OCI-LY3 (cell line): ENCODE data around the gene HS6ST2.

Experiments
- H2AFZ ChIP-seq: fragments of 200-600, 300-600 bp; shearing (Covaris generic); 2 replicates; pipeline ENCODE4 v1.6.0; 2014; ENCODE audit warnings: antibody characterized with exemption, low read depth, low read length
- H3K27ac ChIP-seq: fragments of 200-600, 300-600 bp; sonication (generic); 2 replicates; pipeline ENCODE4 v1.5.1; 2014; ENCODE audit warnings: mild to moderate bottlenecking, low read length, moderate library complexity, mixed read lengths
- H3K27me3 ChIP-seq: fragments of 200-600, 300-600 bp; sonication (generic); 2 replicates; pipeline ENCODE4 v1.6.1; 2014; ENCODE audit warnings: low read depth, low read length, mixed read lengths
- H3K36me3 ChIP-seq: fragments of 200-600, 300-600 bp; sonication (generic); replicated peaks from 2 replicates; pipeline ENCODE3; 2014; ENCODE audit warnings: low read depth, low read length, mixed read lengths
- H3K4me1 ChIP-seq: fragments of 300-600, 200-600 bp; sonication (generic); 2 replicates; pipeline ENCODE4 v1.6.1; 2014; ENCODE audit warnings: low read length, mixed read lengths
- H3K4me2 ChIP-seq: fragments of 200-600, 300-600 bp; sonication (generic); 2 replicates; pipeline ENCODE4 v1.6.1; 2014; ENCODE audit warnings: low read length, mixed read lengths
- H3K4me3 ChIP-seq: fragments of 300-600, 200-600 bp; sonication (generic); 2 replicates; pipeline ENCODE4 v1.5.1; 2014; ENCODE audit warnings: antibody characterized with exemption, mild to moderate bottlenecking, low read length, moderate library complexity
- H3K79me2 ChIP-seq: fragments of 300-600, 200-600 bp; shearing (Covaris generic); 2 replicates; pipeline ENCODE4 v1.6.1; 2014; ENCODE audit warnings: mild to moderate bottlenecking, low read length, mixed read lengths
- H3K9ac ChIP-seq: fragments of 300-600, 200-600 bp; shearing (Covaris generic); 2 replicates; pipeline ENCODE4 v1.6.0; 2014; ENCODE audit warnings: mild to moderate bottlenecking, low read length, moderate library complexity
- H3K9me3 ChIP-seq: fragments of 200-600, 300-600 bp; shearing (Covaris generic); 2 replicates; pipeline ENCODE4 v1.6.1; 2014; ENCODE audit warnings: low read length, mixed read lengths; ENCODE audit not compliant: insufficient read depth
- H4K20me1 ChIP-seq: fragments of 200-600, 300-600 bp; sonication (generic); 2 replicates; pipeline ENCODE4 v1.6.1; 2016; ENCODE audit warnings: low read length, mixed read lengths; ENCODE audit not compliant: insufficient read depth
- CTCF ChIP-seq: fragments of 200-600, 300-600 bp; sonication (generic); IDR thresholded peaks from 2 replicates; pipeline ENCODE4 v1.5.1; 2014; ENCODE audit warnings: antibody characterized with exemption, low read length, low read depth
- EZH2phosphoT487 ChIP-seq: fragments of 200-600 bp; shearing (Covaris generic); IDR thresholded peaks from 2 replicates; pipeline ENCODE4 v1.6.1; 2018; ENCODE audit warnings: antibody characterized with exemption, mixed run types, low read depth

The HS6ST2 gene

GRCh38 chrX:132778917-132779316, 179.5 kb downstream of the HS6ST2 start:
- H3K4me2 ChIP-seq = no peak overlapping the region
- no peak overlapping the region for H3K9ac ChIP-seq
- H3K79me2 ChIP-seq = no peaks in the 10 kb centered on the region
- H3K9me3 ChIP-seq = no peaks in the 10 kb centered on the region
- H2AFZ ChIP-seq = no peak overlapping the region
- TF ChIP-seq CTCF (no peak), EZH2phosphoT487 (no peak)
- no peaks in the 10 kb centered on the region for H4K20me1 ChIP-seq
- no peak overlapping the region for H3K4me3 ChIP-seq
- no peaks in the 10 kb centered on the region for H3K36me3 ChIP-seq
- peaks cover 7% of the 10 kb centered on the region for H3K4me1 ChIP-seq
- no peak overlapping the region for H3K27ac ChIP-seq
- H3K27me3 ChIP-seq = no peaks in the 10 kb centered on the region

GRCh38 chrX:132776486-132777210, 181.8 kb downstream of the HS6ST2 start:
- no peaks in the 10 kb centered on the region for H3K36me3 ChIP-seq
- H3K4me2 ChIP-seq = no peak overlapping the region; the same call in 1 of the 2 replicates
- TF ChIP-seq EZH2phosphoT487 = no peak
- TF ChIP-seq CTCF = no peak
- H3K4me1 ChIP-seq = peaks cover 7% of the 10 kb centered on the region
- no peaks in the 10 kb centered on the region for H3K9me3 ChIP-seq
- no peak overlapping the region for H3K27ac ChIP-seq
- H3K4me3 ChIP-seq = no peak overlapping the region
- H3K27me3 ChIP-seq = no peaks in the 10 kb centered on the region
- H3K79me2 ChIP-seq = no peaks in the 10 kb centered on the region
- H2AFZ ChIP-seq = no peak overlapping the region
- H3K9ac ChIP-seq = no peak overlapping the region
- H4K20me1 ChIP-seq = no peaks in the 10 kb centered on the region

- Histone ChIP-seq H3K4me2 (no peak overlapping the region), H3K36me3 (no peaks in the 10 kb centered on the region), H3K4me1 (peaks cover 7% of the 10 kb centered on the region), H2AFZ (no peak overlapping the region), H3K79me2 (no peaks in the 10 kb centered on the region), H3K27me3 (no peaks in the 10 kb centered on the region), H3K9me3 (no peaks in the 10 kb centered on the region), H3K4me3 (no peak overlapping the region), H4K20me1 (no peaks in the 10 kb centered on the region), H3K27ac (no peak overlapping the region), H3K9ac (no peak overlapping the region)
- TF ChIP-seq EZH2phosphoT487 = no peak
- no peak for TF ChIP-seq CTCF
These were observed 183.1 kb downstream of the HS6ST2 start for GRCh38 chrX:132775263-132775823.

- H3K36me3 ChIP-seq = no peaks in the 10 kb centered on the region
- no peaks in the 10 kb centered on the region for H3K27me3 ChIP-seq
- no peak overlapping the region for H3K9ac ChIP-seq
- no peaks in the 10 kb centered on the region for H3K79me2 ChIP-seq
- peaks cover 18% of the 10 kb centered on the region for H3K4me1 ChIP-seq
- no peak overlapping the region for H3K4me2 ChIP-seq
- H3K4me3 ChIP-seq = no peak overlapping the region
- no peak overlapping the region for H2AFZ ChIP-seq
- H4K20me1 ChIP-seq = no peaks in the 10 kb centered on the region
- no peaks in the 10 kb centered on the region for H3K9me3 ChIP-seq
- TF ChIP-seq EZH2phosphoT487 = no peak
- TF ChIP-seq CTCF = no peak
- H3K27ac ChIP-seq = no peak overlapping the region
These were observed 184.3 kb downstream of the HS6ST2 start for GRCh38 chrX:132774010-132774714.
